ENCODE data around the gene SPCS2.

GRCh38 chr11:74905326-74905725, 43.7 kb upstream of the SPCS2 start:
- TF ChIP-seq CTCF (IDR thresholded peaks at IDR 0.05) (no peak), POLR2A (IDR thresholded peaks at IDR 0.05) (no peak)

Data from ovary (tissue), 3 donors.